Measurements from ENCODE around the gene GALNS.

The GALNS gene

GRCh38 chr16:88872650-88873331, 16.0 kb upstream of the GALNS start:
- Mint-ChIP-seq H3K4me1 (peaks cover 5% of the 10 kb centered on the region), H3K4me3 (no peak overlapping the region), H3K36me3 (ENCODE audit: low read depth) (peaks cover 3% of the 10 kb centered on the region), H3K27ac (no peak overlapping the region), H3K27me3 (peaks cover 15% of the 10 kb centered on the region), H3K9me3 (no peaks in the 10 kb centered on the region)
- no peak for ATAC-seq
- DNase-seq = no peak

- no peaks in the 10 kb centered on the region for H3K9me3 Mint-ChIP-seq
- no peak overlapping the region for H3K27ac Mint-ChIP-seq
- H3K27me3 Mint-ChIP-seq = peaks cover 15% of the 10 kb centered on the region
- H3K36me3 Mint-ChIP-seq (ENCODE audit: low read depth) = peaks cover 3% of the 10 kb centered on the region
- no peak overlapping the region for H3K4me3 Mint-ChIP-seq
- peaks cover 5% of the 10 kb centered on the region for H3K4me1 Mint-ChIP-seq
- ATAC-seq = no peak
- no peak for DNase-seq
Measured at GRCh38 chr16:88871730-88872416, 15.1 kb upstream of the GALNS start.

- Mint-ChIP-seq H3K9me3 (no peaks in the 10 kb centered on the region), H3K4me1 (peaks cover 5% of the 10 kb centered on the region), H3K36me3 (ENCODE audit: low read depth) (peaks cover 2% of the 10 kb centered on the region), H3K4me3 (no peak overlapping the region), H3K27ac (no peak overlapping the region), H3K27me3 (peaks cover 15% of the 10 kb centered on the region)
- DNase-seq (no peak), ATAC-seq (no peak)
Measured at GRCh38 chr16:88871349-88871702, 14.6 kb upstream of the GALNS start.

GRCh38 chr16:88870608-88871348, 14.0 kb upstream of the GALNS start:
- DNase-seq (no peak), ATAC-seq (peak; percentile 21)
- Mint-ChIP-seq H3K4me3 (no peak overlapping the region), H3K27ac (no peak overlapping the region), H3K27me3 (peaks cover 15% of the 10 kb centered on the region), H3K36me3 (ENCODE audit: low read depth) (peaks cover under 1% of the 10 kb centered on the region), H3K9me3 (no peaks in the 10 kb centered on the region), H3K4me1 (peaks cover 5% of the 10 kb centered on the region)

- Mint-ChIP-seq H3K36me3 (ENCODE audit: low read depth) (no peaks in the 10 kb centered on the region), H3K27me3 (peaks cover 15% of the 10 kb centered on the region), H3K4me1 (peaks cover 5% of the 10 kb centered on the region), H3K9me3 (no peaks in the 10 kb centered on the region), H3K4me3 (no peak overlapping the region), H3K27ac (no peak overlapping the region)
- DNase-seq (no peak), ATAC-seq (no peak)
Measured at GRCh38 chr16:88869673-88869980, 12.9 kb upstream of the GALNS start.

- no peak for ATAC-seq
- no peak for DNase-seq
- H3K4me3 Mint-ChIP-seq = no peak overlapping the region
- peaks cover 5% of the 10 kb centered on the region for H3K4me1 Mint-ChIP-seq
- no peaks in the 10 kb centered on the region for H3K9me3 Mint-ChIP-seq
- H3K36me3 Mint-ChIP-seq (ENCODE audit: low read depth) = no peaks in the 10 kb centered on the region
- H3K27ac Mint-ChIP-seq = no peak overlapping the region
- peaks cover 15% of the 10 kb centered on the region for H3K27me3 Mint-ChIP-seq
Measured at GRCh38 chr16:88868974-88869672, 12.4 kb upstream of the GALNS start.

GRCh38 chr16:88867581-88868246, 11.0 kb upstream of the GALNS start:
- H3K9me3 Mint-ChIP-seq = no peaks in the 10 kb centered on the region
- no peak overlapping the region for H3K27ac Mint-ChIP-seq
- no peak overlapping the region for H3K4me3 Mint-ChIP-seq
- peaks cover 5% of the 10 kb centered on the region for H3K4me1 Mint-ChIP-seq
- no peak for ATAC-seq
- peaks cover 15% of the 10 kb centered on the region for H3K27me3 Mint-ChIP-seq
- DNase-seq = no peak
- no peaks in the 10 kb centered on the region for H3K36me3 Mint-ChIP-seq (ENCODE audit: low read depth)

- Mint-ChIP-seq H3K27ac (no peak within 1 kb of the TSS), H3K4me1 (peaks cover 5% of the 10 kb centered on the region), H3K4me3 (no peak within 1 kb of the TSS), H3K27me3 (peaks cover 14% of the 10 kb centered on the region), H3K36me3 (ENCODE audit: low read depth) (no peaks in the 10 kb centered on the region), H3K9me3 (no peaks in the 10 kb centered on the region)
- ATAC-seq (no peak), DNase-seq (no peak)
Measured at GRCh38 chr16:88866151-88866920, 9.6 kb upstream of the GALNS start, which contains the start of gene PABPN1L. TSS of gene PABPN1L (minus strand) at chr16:88866660. CDS start at chr16:88866606, 54 bp downstream.

- Mint-ChIP-seq H3K4me3 (no peak overlapping the region), H3K9me3 (no peaks in the 10 kb centered on the region), H3K27me3 (peaks cover 10% of the 10 kb centered on the region), H3K27ac (no peak overlapping the region), H3K4me1 (peaks cover 2% of the 10 kb centered on the region), H3K36me3 (ENCODE audit: low read depth) (peaks cover 3% of the 10 kb centered on the region)
- no peak for DNase-seq
- no peak for ATAC-seq
Measured at GRCh38 chr16:88865742-88866141, 9.0 kb upstream of the GALNS start.

- peaks cover 3% of the 10 kb centered on the region for H3K36me3 Mint-ChIP-seq (ENCODE audit: low read depth)
- H3K4me3 Mint-ChIP-seq = no peak overlapping the region
- ATAC-seq = no peak
- no peak overlapping the region for H3K27ac Mint-ChIP-seq
- no peaks in the 10 kb centered on the region for H3K9me3 Mint-ChIP-seq
- no peak for DNase-seq
- H3K27me3 Mint-ChIP-seq = peaks cover 6% of the 10 kb centered on the region
- no peaks in the 10 kb centered on the region for H3K4me1 Mint-ChIP-seq
Measured at GRCh38 chr16:88865310-88865709, 8.6 kb upstream of the GALNS start.

GRCh38 chr16:88864521-88864920, 7.8 kb upstream of the GALNS start:
- Mint-ChIP-seq H3K27ac (no peak overlapping the region), H3K9me3 (no peaks in the 10 kb centered on the region), H3K4me3 (no peak overlapping the region), H3K4me1 (no peaks in the 10 kb centered on the region), H3K27me3 (peaks cover 2% of the 10 kb centered on the region), H3K36me3 (ENCODE audit: low read depth) (peaks cover 3% of the 10 kb centered on the region)
- ATAC-seq = no peak
- no peak for DNase-seq

- DNase-seq (no peak), ATAC-seq (no peak)
- no peaks in the 10 kb centered on the region for H3K9me3 Mint-ChIP-seq
- H3K4me3 Mint-ChIP-seq = no peak overlapping the region
- no peaks in the 10 kb centered on the region for H3K4me1 Mint-ChIP-seq
- peaks cover 3% of the 10 kb centered on the region for H3K36me3 Mint-ChIP-seq (ENCODE audit: low read depth)
- H3K27ac Mint-ChIP-seq = no peak overlapping the region
- no peaks in the 10 kb centered on the region for H3K27me3 Mint-ChIP-seq
Measured at GRCh38 chr16:88864099-88864498, 7.4 kb upstream of the GALNS start.

- H3K4me1 Mint-ChIP-seq = peaks cover 2% of the 10 kb centered on the region
- H3K27ac Mint-ChIP-seq = no peak overlapping the region
- H3K27me3 Mint-ChIP-seq = no peaks in the 10 kb centered on the region
- no peaks in the 10 kb centered on the region for H3K9me3 Mint-ChIP-seq
- no peak overlapping the region for H3K4me3 Mint-ChIP-seq
- no peak for ATAC-seq
- peaks cover 3% of the 10 kb centered on the region for H3K36me3 Mint-ChIP-seq (ENCODE audit: low read depth)
- DNase-seq = no peak
Measured at GRCh38 chr16:88863426-88863825, 6.7 kb upstream of the GALNS start.

GRCh38 chr16:88862968-88863367, 6.2 kb upstream of the GALNS start:
- H3K9me3 Mint-ChIP-seq = no peaks in the 10 kb centered on the region
- peaks cover 7% of the 10 kb centered on the region for H3K4me1 Mint-ChIP-seq
- H3K36me3 Mint-ChIP-seq (ENCODE audit: low read depth) = peaks cover 3% of the 10 kb centered on the region
- no peak overlapping the region for H3K4me3 Mint-ChIP-seq
- H3K27me3 Mint-ChIP-seq = no peaks in the 10 kb centered on the region
- DNase-seq (no peak), ATAC-seq (no peak)
- H3K27ac Mint-ChIP-seq = no peak overlapping the region
